H1 (cell line): ENCODE results near the gene WSCD2. TPM values are rescaled to one million over a fixed set of nuclear protein-coding genes. Genes with fewer than 3 reads are reported as not detected.

ENCODE experiments used
- CTCF ChIA-PET: fragments of 300-600 bp; sonication (Branson Sonifier 250); formaldehyde crosslinking; loops from one replicate; lab custom pipeline; 2021; ENCODE audit not compliant: partially characterized antibody; lab: Charles Lee
- POLR2A ChIA-PET: fragments of 300-600 bp; sonication (Branson Sonifier 250); formaldehyde crosslinking; loops from one replicate; lab custom pipeline; 2021; ENCODE audit warnings: inconsistent platforms; ENCODE audit not compliant: partially characterized antibody; lab: Charles Lee
- DNase-seq, 2 experiments: peaks; one replicate each; pipeline versions ENCODE4 v3.0.0 to v3.0.0-alpha.2; 2010 to 2022; ENCODE audit warnings: low spot score in 2 of 2, low read depth in 1 of 2, mixed read lengths in 1 of 2
- FAIRE-seq: peaks from 2 replicates; lab custom pipeline; 2011; peaks lifted over from hg19 to GRCh38; lab: Jason Lieb, UNC
- H2AFZ ChIP-seq: 2 replicates; pipeline ENCODE4 v1.8.1; 2012; ENCODE audit warnings: low read length, inconsistent platforms
- H2AK5ac ChIP-seq: 2 replicates; pipeline ENCODE4 v1.6.1; 2013; ENCODE audit warnings: low read depth, low read length
- H2BK120ac ChIP-seq: replicated peaks from 2 replicates; pipeline ENCODE3; 2013; ENCODE audit warnings: low read depth, low read length, inconsistent platforms
- H2BK12ac ChIP-seq: 2 replicates; pipeline ENCODE4 v1.6.1; 2013; ENCODE audit warnings: low read depth, low read length
- H2BK15ac ChIP-seq: 2 replicates; pipeline ENCODE4 v1.6.1; 2013; ENCODE audit warnings: low read length
- H2BK20ac ChIP-seq: 2 replicates; pipeline ENCODE4 v1.6.1; 2013; ENCODE audit warnings: low read length
- H2BK5ac ChIP-seq: 2 replicates; pipeline ENCODE4 v1.6.1; 2013; ENCODE audit warnings: low read depth, low read length
- H3K14ac ChIP-seq: 2 replicates; pipeline ENCODE4 v1.6.1; 2013; ENCODE audit warnings: inconsistent platforms; ENCODE audit not compliant: insufficient read length
- H3K18ac ChIP-seq: 2 replicates; pipeline ENCODE4 v1.6.1; 2013; ENCODE audit warnings: low read length; ENCODE audit errors: extremely low read depth
- H3K23ac ChIP-seq: 2 replicates; pipeline ENCODE4 v1.6.1; 2013; ENCODE audit warnings: inconsistent platforms; ENCODE audit not compliant: insufficient read length
- H3K23me2 ChIP-seq: 2 replicates; pipeline ENCODE4 v1.6.1; 2013; ENCODE audit warnings: low read depth, low read length
- H3K27ac ChIP-seq: 2 replicates; pipeline ENCODE4 v1.6.1; 2011; ENCODE audit warnings: low read depth, low read length, inconsistent platforms
- H3K27me3 ChIP-seq, 4 experiments: replicated peaks in 1 of 4; 1 replicate in 1 of 4; 2 replicates in 3 of 4; pipeline versions ENCODE4 v1.6.1 to v1.8.1; 2011 to 2013; ENCODE audit warnings: low read length in 3 of 4, mild to moderate bottlenecking in 3 of 4, inconsistent platforms in 2 of 4, mixed read lengths in 2 of 4, moderate library complexity in 1 of 4; ENCODE audit not compliant: control insufficient read depth in 3 of 4, insufficient read depth in 3 of 4; ENCODE audit errors: extremely low read depth in 1 of 4
- H3K36me3 ChIP-seq, 4 experiments: 2 replicates each; pipeline versions ENCODE4 v1.6.1 to v1.8.1; 2011 to 2013; ENCODE audit warnings: mild to moderate bottlenecking in 4 of 4, low read length in 3 of 4, moderate library complexity in 2 of 4, control low read depth in 1 of 4, inconsistent platforms in 1 of 4; ENCODE audit not compliant: insufficient read depth in 4 of 4, control insufficient read depth in 2 of 4
- H3K4ac ChIP-seq: replicated peaks from 2 replicates; pipeline ENCODE3; 2013; ENCODE audit warnings: low read length, low read depth, mixed read lengths, inconsistent platforms; ENCODE audit not compliant: insufficient read length
- H3K4me1 ChIP-seq, 4 experiments: replicated peaks in 1 of 4; 1 replicate in 1 of 4; 2 replicates in 3 of 4; pipeline versions ENCODE4 v1.6.1 to v1.8.1; 2011 to 2013; ENCODE audit warnings: low read length in 3 of 4, inconsistent platforms in 2 of 4, mixed read lengths in 1 of 4; ENCODE audit not compliant: insufficient read depth in 4 of 4, control insufficient read depth in 3 of 4
- H3K4me2 ChIP-seq, 2 experiments: 2 replicates each; pipeline versions ENCODE4 v1.6.1 to v1.8.1; 2011 to 2013; ENCODE audit warnings: low read depth in 2 of 2, low read length in 2 of 2, control low read depth in 1 of 2, inconsistent platforms in 1 of 2, mild to moderate bottlenecking in 1 of 2; ENCODE audit not compliant: insufficient read depth in 1 of 2
- H3K4me3 ChIP-seq, 4 experiments: fragments of 200-600, 300-600 bp in 1 of 4; sonication (generic), shearing (Covaris generic), sonication (Bioruptor Twin) in 1 of 4; 2 replicates each; pipeline versions ENCODE4 v1.5.1 to v1.8.1; 2011 to 2016; ENCODE audit warnings: low read length in 4 of 4, low read depth in 3 of 4, control low read depth in 2 of 4, inconsistent platforms in 2 of 4, mild to moderate bottlenecking in 2 of 4, mixed read lengths in 1 of 4, moderate library complexity in 1 of 4; ENCODE audit not compliant: insufficient read depth in 2 of 4; ENCODE audit errors: extremely low read depth in 1 of 4
- H3K56ac ChIP-seq: replicated peaks from 2 replicates; pipeline ENCODE3; 2013; ENCODE audit warnings: low read depth, mild to moderate bottlenecking, mixed read lengths, low read length, inconsistent platforms; ENCODE audit not compliant: insufficient read length
- H3K79me1 ChIP-seq: 2 replicates; pipeline ENCODE4 v1.6.1; 2013; ENCODE audit warnings: low read depth, low read length, control low read depth
- H3K79me2 ChIP-seq, 2 experiments: 2 replicates each; pipeline versions ENCODE4 v1.6.1 to v1.8.1; 2012 to 2013; ENCODE audit warnings: low read length in 2 of 2, mild to moderate bottlenecking in 2 of 2, inconsistent platforms in 1 of 2; ENCODE audit not compliant: insufficient read depth in 2 of 2, control insufficient read depth in 1 of 2
- H3K9ac ChIP-seq, 4 experiments: replicated peaks in 1 of 4; 1 replicate in 1 of 4; 2 replicates in 3 of 4; pipeline versions ENCODE4 v1.6.1 to v1.8.1; 2011 to 2013; ENCODE audit warnings: low read depth in 3 of 4, low read length in 3 of 4, control low read depth in 2 of 4, mild to moderate bottlenecking in 2 of 4, moderate library complexity in 2 of 4, inconsistent platforms in 1 of 4; ENCODE audit errors: extremely low read depth in 1 of 4
- H3K9me3 ChIP-seq, 2 experiments: 2 replicates each; pipeline versions ENCODE4 v1.6.1 to v1.8.1; 2012 to 2013; ENCODE audit warnings: mild to moderate bottlenecking in 2 of 2, moderate library complexity in 2 of 2, control low read depth in 1 of 2, inconsistent platforms in 1 of 2, low read depth in 1 of 2, low read length in 1 of 2, mixed read lengths in 1 of 2; ENCODE audit not compliant: insufficient read depth in 2 of 2
- H4K20me1 ChIP-seq, 2 experiments: replicated peaks in 1 of 2; 2 replicates each; pipeline versions ENCODE3 to v1.8.1; 2011 to 2013; ENCODE audit warnings: inconsistent platforms in 2 of 2, low read length in 2 of 2, mild to moderate bottlenecking in 1 of 2; ENCODE audit not compliant: insufficient read depth in 2 of 2, control insufficient read depth in 1 of 2
- H4K5ac ChIP-seq: 2 replicates; pipeline ENCODE4 v1.6.1; 2013; ENCODE audit warnings: low read length, low read depth, mixed read lengths, inconsistent platforms; ENCODE audit not compliant: insufficient read length
- H4K8ac ChIP-seq: 2 replicates; pipeline ENCODE4 v1.8.0; 2013; ENCODE audit warnings: mild to moderate bottlenecking, moderate library complexity, low read length, inconsistent platforms; ENCODE audit not compliant: insufficient read depth; ENCODE audit errors: extremely low read depth
- H4K91ac ChIP-seq: replicated peaks from 2 replicates; pipeline ENCODE3; 2013; ENCODE audit warnings: low read length, mixed read lengths, inconsistent platforms; ENCODE audit not compliant: insufficient read length
- BACH1 ChIP-seq: IDR thresholded peaks from 2 replicates; pipeline ENCODE4 v1.6.1; 2012; ENCODE audit warnings: low read length, improper control_type of control experiment
- CEBPB ChIP-seq: IDR thresholded peaks from 2 replicates; pipeline ENCODE4 v1.6.1; 2012; ENCODE audit warnings: low read depth, low read length
- CREB1 ChIP-seq: IDR thresholded peaks from 2 replicates; pipeline ENCODE4 v1.6.1; 2012; ENCODE audit warnings: inconsistent platforms
- EGR1 ChIP-seq: IDR thresholded peaks from 2 replicates; pipeline ENCODE4 v1.6.1; 2011; ENCODE audit warnings: low read depth, low read length, borderline replicate concordance
- HDAC2 ChIP-seq, 2 experiments: fragments of 300-600 bp in 1 of 2; sonication (generic) in 1 of 2; IDR thresholded peaks; 2 replicates each; pipeline ENCODE4 v1.6.1; 2011 to 2012; ENCODE audit warnings: low read depth in 2 of 2, low read length in 2 of 2, mild to moderate bottlenecking in 2 of 2, moderate library complexity in 2 of 2, borderline replicate concordance in 1 of 2, inconsistent platforms in 1 of 2
- HDAC6 ChIP-seq: IDR thresholded peaks from one replicate; pipeline ENCODE4 v1.7.1; 2012; ENCODE audit warnings: low read depth, mild to moderate bottlenecking, inconsistent platforms, low read length, moderate library complexity
- KDM1A ChIP-seq: fragments of 200-600, 300-600 bp; sonication (generic); IDR thresholded peaks from 2 replicates; pipeline ENCODE4 v1.7.1; 2016; ENCODE audit warnings: mild to moderate bottlenecking, low read length, borderline replicate concordance
- POLR2AphosphoS5 ChIP-seq: IDR thresholded peaks from 2 replicates; pipeline ENCODE4 v1.6.1; 2011; ENCODE audit warnings: low read depth, low read length
- SP1 ChIP-seq: IDR thresholded peaks from 2 replicates; pipeline ENCODE4 v1.6.1; 2011; ENCODE audit warnings: low read depth, low read length
- TAF1 ChIP-seq: IDR thresholded peaks from 2 replicates; pipeline ENCODE4 v1.6.1; 2011; ENCODE audit warnings: mild to moderate bottlenecking, low read depth, low read length
- TCF12 ChIP-seq: IDR thresholded peaks from 2 replicates; pipeline ENCODE4 v1.6.1; 2011; ENCODE audit warnings: low read depth, mild to moderate bottlenecking, low read length
- TEAD4 ChIP-seq: IDR thresholded peaks from 2 replicates; pipeline ENCODE4 v1.6.1; 2012; ENCODE audit warnings: low read depth, low read length, inconsistent platforms, mixed read lengths
- WGBS, 2 experiments: shearing (Covaris generic) in 1 of 2; methylation state at CpG; one replicate each; pipeline versions ENCODE4 v1.1.6 to v1.1.7; 2013 to 2015; ENCODE audit warnings: low lambda C conversion rate in 2 of 2, mixed read lengths in 2 of 2, inconsistent platforms in 1 of 2, low coverage in 1 of 2, missing lambda C conversion rate in 1 of 2; ENCODE audit not compliant: insufficient replicate concordance in 2 of 2, insufficient coverage in 1 of 2, insufficient read length in 1 of 2; ENCODE audit errors: extremely low coverage in 1 of 2, missing lambda C conversion rate in 1 of 2; 5-methylcytosine and 5-hydroxymethylcytosine counted together
- polyA plus RNA-seq, 7 experiments: library from polyadenylated mRNA; depleted of rRNA in 3 of 7; stranded (reverse) in 5 of 7; unstranded in 2 of 7; fragments of >200 nt in 5 of 7; fragments of 200-250 nt in 2 of 7; gene quantifications; 1 replicate in 5 of 7; 2 replicates in 1 of 7; 4 replicates in 1 of 7; pipeline versions ENCODE4 v1.2.1 to v1.2.3, GENCODE V29; 2011 to 2013; ENCODE audit warnings: missing spikeins in 2 of 7, mixed read lengths in 2 of 7
- total RNA-seq: library from RNA; stranded (reverse); fragmentation: NEBNext Ultra II Directional; extraction: Animal tissue kit (Norgen Biotek cat#: 25700); gene quantifications from 2 replicates; pipeline ENCODE4 v1.2.1, GENCODE V29; 2021
- TF ChIP-seq, protein P1 (sequence below): IDR thresholded peaks from 2 replicates; pipeline ENCODE4 v1.6.1; 2011; ENCODE audit warnings: low read depth, mild to moderate bottlenecking, low read length; ENCODE audit not compliant: insufficient read depth
- TF ChIP-seq, protein P2 (sequence below): IDR thresholded peaks from 2 replicates; pipeline ENCODE4 v1.6.1; 2011; ENCODE audit warnings: low read length, improper control_type of control experiment

WSCD2 gene
- total and polyA plus RNA-seq, 2 of the 8 experiments (the other 6 are each of a cell fraction or from before 2014, with no cell fraction given), result 1.3 to 2.2 TPM

DNA sequence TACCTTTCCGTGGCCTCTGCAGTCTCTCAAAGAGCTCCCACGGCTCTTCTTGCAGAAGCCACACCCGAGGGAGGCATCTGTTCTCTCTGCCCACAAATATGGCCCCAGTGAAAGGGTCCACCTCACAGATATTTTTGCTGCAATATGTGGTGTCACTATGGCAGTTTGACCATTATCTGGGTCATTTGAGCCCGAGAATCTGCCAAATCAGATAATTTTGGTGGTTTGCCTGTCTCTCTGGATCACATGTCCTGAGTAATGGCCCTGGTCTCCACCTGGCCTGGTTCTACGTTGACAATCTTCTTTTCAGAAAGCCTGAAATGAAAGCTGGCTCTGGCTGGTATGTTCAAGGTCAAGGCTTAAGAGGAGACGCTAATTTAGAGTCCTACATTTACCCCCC lies 5.7 kb upstream of the WSCD2 start:
- no peaks in the 10 kb centered on the region; a peak in 1 of 7 replicates for H3K4me1 ChIP-seq
- H4K91ac ChIP-seq, result no peak overlapping the region
- H2BK20ac ChIP-seq, result no peak overlapping the region
- H4K20me1 ChIP-seq, result no peaks in the 10 kb centered on the region
- H4K5ac ChIP-seq, result no peak overlapping the region
- no peak overlapping the region for H3K23ac ChIP-seq
- H3K79me2 ChIP-seq, result no peaks in the 10 kb centered on the region
- POLR2A ChIA-PET, result interaction anchor here (1.2 kb wide), 1 partner anchor 33 kb away, joined by 3 read pairs; no protein-coding TSS in a partner anchor
- FAIRE-seq (no peak), DNase-seq (no peak)
- no peak overlapping the region for H3K27ac ChIP-seq
- no peak overlapping the region for H2BK12ac ChIP-seq
- H3K23me2 ChIP-seq, result no peaks in the 10 kb centered on the region
- H2BK5ac ChIP-seq, result no peak overlapping the region
- no peak overlapping the region for H2AK5ac ChIP-seq
- H3K14ac ChIP-seq, result no peak overlapping the region
- H3K18ac ChIP-seq, result no peak overlapping the region
- no peak overlapping the region for H3K4me2 ChIP-seq
- no peak overlapping the region for H2AFZ ChIP-seq
- no peak overlapping the region for H2BK120ac ChIP-seq
- H2BK15ac ChIP-seq, result no peak overlapping the region
- H3K9ac ChIP-seq, result no peak overlapping the region
- H4K8ac ChIP-seq, result no peak overlapping the region
- peaks cover 0 to under 1% (median 0%) of the 10 kb centered on the region in 4 experiments; a peak in 1 of 7 replicates for H3K27me3 ChIP-seq
- no peaks in the 10 kb centered on the region for H3K36me3 ChIP-seq
- CTCF ChIA-PET, result interaction anchor here (1.2 kb wide), 2 partner anchors 10 to 60 kb away, joined by 3 to 4 read pairs; no protein-coding TSS in a partner anchor
- 81% methylated on average over 6 of the region's 6 CpGs; no CpG with 5 or more reads in 1 of the 2 experiments for WGBS, 2 experiments
- H3K79me1 ChIP-seq, result no peaks in the 10 kb centered on the region
- H3K4ac ChIP-seq, result no peak overlapping the region
- no peak overlapping the region for H3K56ac ChIP-seq
- peaks cover 0 to 3% of the 10 kb centered on the region in 2 experiments; a peak in 2 of 4 replicates for H3K9me3 ChIP-seq
- H3K4me3 ChIP-seq, result no peak overlapping the region
- TF ChIP-seq HDAC2 (IDR thresholded peaks at IDR 0.05; ENCODE audit: borderline replicate concordance in 1 of 2, low read depth in 2 of 2, low read length in 2 of 2) (no peak), BACH1 (no peak), SP1 (no peak), EGR1 (no peak), TAF1 (no peak), CEBPB (no peak), TEAD4 (no peak), HDAC6 (no peak), POLR2AphosphoS5 (no peak), KDM1A (no peak), TCF12 (no peak), CREB1 (no peak)
- TF ChIP-seq, protein P1, sequence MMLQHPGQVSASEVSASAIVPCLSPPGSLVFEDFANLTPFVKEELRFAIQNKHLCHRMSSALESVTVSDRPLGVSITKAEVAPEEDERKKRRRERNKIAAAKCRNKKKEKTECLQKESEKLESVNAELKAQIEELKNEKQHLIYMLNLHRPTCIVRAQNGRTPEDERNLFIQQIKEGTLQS, result no peak
- TF ChIP-seq, protein P2, sequence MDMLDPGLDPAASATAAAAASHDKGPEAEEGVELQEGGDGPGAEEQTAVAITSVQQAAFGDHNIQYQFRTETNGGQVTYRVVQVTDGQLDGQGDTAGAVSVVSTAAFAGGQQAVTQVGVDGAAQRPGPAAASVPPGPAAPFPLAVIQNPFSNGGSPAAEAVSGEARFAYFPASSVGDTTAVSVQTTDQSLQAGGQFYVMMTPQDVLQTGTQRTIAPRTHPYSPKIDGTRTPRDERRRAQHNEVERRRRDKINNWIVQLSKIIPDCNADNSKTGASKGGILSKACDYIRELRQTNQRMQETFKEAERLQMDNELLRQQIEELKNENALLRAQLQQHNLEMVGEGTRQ, result no peak
